Keratinocyte (primary cell): ENCODE results near the gene SMC1B.

Experiments
- CTCF ChIP-seq, 3 experiments: IDR thresholded peaks in 1 of 3; conservative IDR thresholded peaks in 1 of 3; optimal IDR thresholded peaks in 1 of 3; 2 replicates in 2 of 3; 3 replicates in 1 of 3; pipeline versions ENCODE3 to v1.5.1; 2011; ENCODE audit warnings: low read length in 3 of 3, mild to moderate bottlenecking in 3 of 3, moderate library complexity in 2 of 3, control low read depth in 1 of 3, inconsistent platforms in 1 of 3; ENCODE audit not compliant: insufficient read depth in 2 of 3; ENCODE audit errors: extremely low read depth in 1 of 3
- EZH2 ChIP-seq: IDR thresholded peaks from one replicate; pipeline ENCODE4 v1.6.1; 2012; ENCODE audit warnings: inconsistent platforms, mild to moderate bottlenecking, low read length, moderate library complexity

DNA sequence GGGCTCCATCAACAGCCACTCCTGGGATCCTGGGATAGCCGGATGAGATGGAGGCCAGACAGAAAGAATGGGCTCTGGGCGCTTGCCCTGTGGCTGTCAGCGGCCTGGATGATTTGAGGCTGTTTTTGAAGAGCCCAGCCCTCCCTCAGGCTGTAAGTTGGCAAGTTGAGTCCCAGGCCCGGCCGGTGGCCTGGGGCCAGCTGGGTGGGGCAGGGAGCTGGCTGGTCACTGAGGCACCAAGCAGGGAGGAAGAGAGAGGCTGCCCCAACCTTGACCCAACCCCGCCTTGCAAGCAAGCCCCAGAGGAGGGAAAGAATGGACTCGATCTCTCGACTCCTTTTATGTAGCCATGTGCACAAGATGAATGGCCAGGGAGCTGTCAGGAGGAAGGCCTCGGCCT, 35.0 kb upstream of the SMC1B start:
- no peak for TF ChIP-seq EZH2
- TF ChIP-seq CTCF (optimal IDR thresholded peaks at IDR 0.05 in 1 of 3, IDR thresholded peaks at IDR 0.05 in 1 of 3, conservative IDR thresholded peaks at IDR 0.05 in 1 of 3; ENCODE audit: extremely low read depth in 1 of 3, insufficient read depth in 2 of 3, low read length in 3 of 3): no peak
